HepG2 (cell line): Measurements from ENCODE around the gene LMCD1. TPM values are rescaled to one million over a fixed set of nuclear protein-coding genes. Genes with fewer than 3 reads are reported as not detected.

Experiments
- ARNT ChIP-seq: fragments of 450-650 bp; IDR thresholded peaks from 2 replicates; pipeline ENCODE4 v1.6.1; 2017
- HDAC6 ChIP-seq: fragments of 200-600 bp; sonication (generic); IDR thresholded peaks from 2 replicates; pipeline ENCODE4 v1.7.0; 2017; ENCODE audit warnings: mild to moderate bottlenecking, antibody characterized with exemption, low read length, low read depth
- KLF11 ChIP-seq: IDR thresholded peaks from 2 replicates; pipeline ENCODE4 v1.6.1; 2016; ENCODE audit warnings: missing compliant biosample characterization
- MED1 ChIP-seq: sonication (generic); formaldehyde crosslinking; IDR thresholded peaks from 2 replicates; pipeline ENCODE4 v1.4.0; 2020; ENCODE audit warnings: missing genetic modification reagents
- MZF1 ChIP-seq: sonication (generic); formaldehyde crosslinking; IDR thresholded peaks from 2 replicates; pipeline ENCODE4 v1.8.1; 2023; ENCODE audit warnings: mild to moderate bottlenecking, missing genetic modification reagents, borderline replicate concordance
- NAIF1 ChIP-seq: sonication (generic); formaldehyde crosslinking; IDR thresholded peaks from 2 replicates; pipeline ENCODE4 v1.5.0; 2020; ENCODE audit warnings: mild to moderate bottlenecking, missing genetic modification reagents, borderline replicate concordance
- PHF5A ChIP-seq: IDR thresholded peaks from one replicate; pipeline ENCODE4 v1.6.1; 2018; ENCODE audit warnings: low read depth, missing genetic modification reagents; ENCODE audit not compliant: unreplicated experiment
- SP2 ChIP-seq: sonication (generic); formaldehyde crosslinking; IDR thresholded peaks from 2 replicates; pipeline ENCODE4 v1.5.1; 2020; ENCODE audit warnings: mild to moderate bottlenecking, missing genetic modification reagents
- ZNF17 ChIP-seq: sonication (generic); formaldehyde crosslinking; IDR thresholded peaks from 2 replicates; pipeline ENCODE4 v1.5.0; 2020; ENCODE audit warnings: mild to moderate bottlenecking, missing genetic modification reagents
- ZNF326 ChIP-seq: sonication (generic); formaldehyde crosslinking; IDR thresholded peaks from 2 replicates; pipeline ENCODE4 v1.4.0; 2020; ENCODE audit warnings: missing genetic modification reagents, borderline replicate concordance
- ZNF563 ChIP-seq: sonication (generic); formaldehyde crosslinking; IDR thresholded peaks from 2 replicates; pipeline ENCODE4 v1.8.0; 2022; ENCODE audit warnings: mild to moderate bottlenecking, moderate library complexity, missing genetic modification reagents
- ZNF883 ChIP-seq: sonication (generic); formaldehyde crosslinking; IDR thresholded peaks from 2 replicates; pipeline ENCODE4 v1.5.1; 2020; ENCODE audit warnings: mild to moderate bottlenecking, missing genetic modification reagents; ENCODE audit errors: not compliant biosample characterization
- polyA plus RNA-seq, 8 experiments: library from polyadenylated mRNA; depleted of rRNA in 3 of 8; stranded (reverse) in 7 of 8; unstranded in 1 of 8; fragments of >200 nt; fragmentation: Illumina TruSeq in 4 of 8; extraction: Trizol in 4 of 8; gene quantifications; 2 replicates each; pipeline versions ENCODE4 v1.2.1 to v1.2.3, GENCODE V29; 2011 to 2016; ENCODE audit warnings: low read depth in 4 of 8, missing spikeins in 1 of 8, mixed read lengths in 1 of 8; ENCODE audit not compliant: insufficient read depth in 1 of 8
- total RNA-seq, 5 experiments: library from RNA; depleted of rRNA; stranded (reverse); fragments of >200 nt; fragmentation: Illumina TruSeq; extraction: Trizol; gene quantifications; 2 replicates each; pipeline ENCODE4 v1.2.3, GENCODE V29; 2016; ENCODE audit warnings: low read depth in 1 of 5
- TF ChIP-seq, protein P1 (sequence below): sonication (generic); formaldehyde crosslinking; IDR thresholded peaks from 2 replicates; pipeline ENCODE4 v1.4.0; 2020; ENCODE audit warnings: mild to moderate bottlenecking, missing genetic modification reagents
- TF ChIP-seq, protein P2 (sequence below): sonication (generic); formaldehyde crosslinking; IDR thresholded peaks from 2 replicates; pipeline ENCODE4 v1.4.0; 2020; ENCODE audit warnings: low read depth, missing genetic modification reagents
- TF ChIP-seq, protein P3 (sequence below): sonication (generic); formaldehyde crosslinking; IDR thresholded peaks from 2 replicates; pipeline ENCODE4 v1.8.1; 2023; ENCODE audit warnings: mild to moderate bottlenecking, inconsistent platforms, moderate library complexity, missing genetic modification reagents, borderline replicate concordance
- TF ChIP-seq, protein P4 (sequence below): sonication (generic); formaldehyde crosslinking; conservative IDR thresholded peaks from 2 replicates; pipeline ENCODE4 v1.4.0; 2020; ENCODE audit warnings: missing genetic modification reagents
- TF ChIP-seq, protein P5 (sequence below), 2 experiments: fragments of 450-650 bp in 1 of 2; sonication (generic) in 1 of 2; formaldehyde crosslinking; IDR thresholded peaks; 2 replicates each; pipeline versions ENCODE4 v1.5.0 to v1.8.0; 2020 to 2022; ENCODE audit warnings: mild to moderate bottlenecking in 1 of 2, missing genetic modification reagents in 1 of 2
- TF ChIP-seq, protein P6 (sequence below), 2 experiments: sonication (generic) in 1 of 2; formaldehyde crosslinking in 1 of 2; IDR thresholded peaks; 2 replicates each; pipeline versions ENCODE4 v1.5.1 to v1.6.1; 2011 to 2020; ENCODE audit warnings: borderline replicate concordance in 1 of 2, low read depth in 1 of 2, low read length in 1 of 2, mild to moderate bottlenecking in 1 of 2, missing genetic modification reagents in 1 of 2, moderate library complexity in 1 of 2

LMCD1 gene
- total and polyA plus RNA-seq, 2 of the 13 experiments (the other 11 are each of a cell fraction or from before 2014, with no cell fraction given), result 6.2 to 7.1 TPM

DNA sequence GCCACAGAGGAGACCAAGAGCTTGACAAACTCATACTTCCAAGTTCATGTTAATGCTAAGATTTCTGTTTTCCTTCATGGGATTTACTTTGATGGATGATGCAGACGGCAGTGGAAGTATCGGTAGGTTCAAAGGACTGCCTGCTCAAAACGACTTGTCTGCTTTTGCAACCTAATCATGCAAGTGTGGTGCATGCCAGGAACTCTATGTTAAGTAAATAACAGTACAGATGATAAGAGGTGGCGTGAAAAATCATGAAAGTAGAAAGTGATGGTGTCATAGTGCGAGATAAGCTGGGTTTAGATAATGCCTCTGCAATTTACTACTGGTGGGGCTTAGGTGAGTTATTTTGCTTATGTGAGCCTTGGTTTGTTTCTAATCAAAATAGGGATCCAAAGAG is 14.7 kb upstream of the LMCD1 start (continued):
- TF ChIP-seq, protein P1, sequence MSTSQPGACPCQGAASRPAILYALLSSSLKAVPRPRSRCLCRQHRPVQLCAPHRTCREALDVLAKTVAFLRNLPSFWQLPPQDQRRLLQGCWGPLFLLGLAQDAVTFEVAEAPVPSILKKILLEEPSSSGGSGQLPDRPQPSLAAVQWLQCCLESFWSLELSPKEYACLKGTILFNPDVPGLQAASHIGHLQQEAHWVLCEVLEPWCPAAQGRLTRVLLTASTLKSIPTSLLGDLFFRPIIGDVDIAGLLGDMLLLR, result no peak
- TF ChIP-seq MZF1 (CRISPR knock-in tag) (no peak), SP2 (no peak), ZNF17 (CRISPR knock-in tag) (no peak), NAIF1 (CRISPR knock-in tag) (no peak), KLF11 (CRISPR knock-in tag) (0 out of 2 replicates have a peak, but pooled peaks have one; percentile 39), ZNF883 (CRISPR knock-in tag) (no peak), PHF5A (no peak), ZNF563 (no peak), MED1 (peak; percentile 76), ZNF326 (no peak), HDAC6 (no peak), ARNT (no peak)
- TF ChIP-seq, protein P2, sequence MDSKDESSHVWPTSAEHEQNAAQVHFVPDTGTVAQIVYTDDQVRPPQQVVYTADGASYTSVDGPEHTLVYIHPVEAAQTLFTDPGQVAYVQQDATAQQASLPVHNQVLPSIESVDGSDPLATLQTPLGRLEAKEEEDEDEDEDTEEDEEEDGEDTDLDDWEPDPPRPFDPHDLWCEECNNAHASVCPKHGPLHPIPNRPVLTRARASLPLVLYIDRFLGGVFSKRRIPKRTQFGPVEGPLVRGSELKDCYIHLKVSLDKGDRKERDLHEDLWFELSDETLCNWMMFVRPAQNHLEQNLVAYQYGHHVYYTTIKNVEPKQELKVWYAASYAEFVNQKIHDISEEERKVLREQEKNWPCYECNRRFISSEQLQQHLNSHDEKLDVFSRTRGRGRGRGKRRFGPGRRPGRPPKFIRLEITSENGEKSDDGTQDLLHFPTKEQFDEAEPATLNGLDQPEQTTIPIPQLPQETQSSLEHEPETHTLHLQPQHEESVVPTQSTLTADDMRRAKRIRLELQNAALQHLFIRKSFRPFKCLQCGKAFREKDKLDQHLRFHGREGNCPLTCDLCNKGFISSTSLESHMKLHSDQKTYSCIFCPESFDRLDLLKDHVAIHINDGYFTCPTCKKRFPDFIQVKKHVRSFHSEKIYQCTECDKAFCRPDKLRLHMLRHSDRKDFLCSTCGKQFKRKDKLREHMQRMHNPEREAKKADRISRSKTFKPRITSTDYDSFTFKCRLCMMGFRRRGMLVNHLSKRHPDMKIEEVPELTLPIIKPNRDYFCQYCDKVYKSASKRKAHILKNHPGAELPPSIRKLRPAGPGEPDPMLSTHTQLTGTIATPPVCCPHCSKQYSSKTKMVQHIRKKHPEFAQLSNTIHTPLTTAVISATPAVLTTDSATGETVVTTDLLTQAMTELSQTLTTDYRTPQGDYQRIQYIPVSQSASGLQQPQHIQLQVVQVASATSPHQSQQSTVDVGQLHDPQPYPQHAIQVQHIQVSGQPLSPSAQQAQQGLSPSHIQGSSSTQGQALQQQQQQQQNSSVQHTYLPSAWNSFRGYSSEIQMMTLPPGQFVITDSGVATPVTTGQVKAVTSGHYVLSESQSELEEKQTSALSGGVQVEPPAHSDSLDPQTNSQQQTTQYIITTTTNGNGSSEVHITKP (CRISPR knock-in tag), result 0 out of 2 replicates have a peak, but pooled peaks have one; percentile 40
- TF ChIP-seq, protein P3, sequence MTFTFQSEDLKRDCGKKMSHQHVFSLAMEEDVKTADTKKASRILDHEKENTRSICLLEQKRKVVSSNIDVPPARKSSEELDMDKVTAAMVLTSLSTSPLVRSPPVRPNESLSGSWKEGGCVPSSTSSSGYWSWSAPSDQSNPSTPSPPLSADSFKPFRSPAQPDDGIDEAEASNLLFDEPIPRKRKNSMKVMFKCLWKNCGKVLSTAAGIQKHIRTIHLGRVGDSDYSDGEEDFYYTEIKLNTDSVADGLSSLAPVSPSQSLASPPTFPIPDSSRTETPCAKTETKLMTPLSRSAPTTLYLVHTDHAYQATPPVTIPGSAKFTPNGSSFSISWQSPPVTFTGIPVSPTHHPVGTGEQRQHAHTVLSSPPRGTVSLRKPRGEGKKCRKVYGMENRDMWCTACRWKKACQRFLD, result no peak
- TF ChIP-seq, protein P4, sequence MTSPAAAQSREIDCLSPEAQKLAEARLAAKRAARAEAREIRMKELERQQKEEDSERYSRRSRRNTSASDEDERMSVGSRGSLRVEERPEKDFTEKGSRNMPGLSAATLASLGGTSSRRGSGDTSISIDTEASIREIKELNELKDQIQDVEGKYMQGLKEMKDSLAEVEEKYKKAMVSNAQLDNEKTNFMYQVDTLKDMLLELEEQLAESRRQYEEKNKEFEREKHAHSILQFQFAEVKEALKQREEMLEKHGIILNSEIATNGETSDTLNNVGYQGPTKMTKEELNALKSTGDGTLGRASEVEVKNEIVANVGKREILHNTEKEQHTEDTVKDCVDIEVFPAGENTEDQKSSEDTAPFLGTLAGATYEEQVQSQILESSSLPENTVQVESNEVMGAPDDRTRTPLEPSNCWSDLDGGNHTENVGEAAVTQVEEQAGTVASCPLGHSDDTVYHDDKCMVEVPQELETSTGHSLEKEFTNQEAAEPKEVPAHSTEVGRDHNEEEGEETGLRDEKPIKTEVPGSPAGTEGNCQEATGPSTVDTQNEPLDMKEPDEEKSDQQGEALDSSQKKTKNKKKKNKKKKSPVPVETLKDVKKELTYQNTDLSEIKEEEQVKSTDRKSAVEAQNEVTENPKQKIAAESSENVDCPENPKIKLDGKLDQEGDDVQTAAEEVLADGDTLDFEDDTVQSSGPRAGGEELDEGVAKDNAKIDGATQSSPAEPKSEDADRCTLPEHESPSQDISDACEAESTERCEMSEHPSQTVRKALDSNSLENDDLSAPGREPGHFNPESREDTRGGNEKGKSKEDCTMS (CRISPR knock-in tag), result no peak
- TF ChIP-seq, protein P5, sequence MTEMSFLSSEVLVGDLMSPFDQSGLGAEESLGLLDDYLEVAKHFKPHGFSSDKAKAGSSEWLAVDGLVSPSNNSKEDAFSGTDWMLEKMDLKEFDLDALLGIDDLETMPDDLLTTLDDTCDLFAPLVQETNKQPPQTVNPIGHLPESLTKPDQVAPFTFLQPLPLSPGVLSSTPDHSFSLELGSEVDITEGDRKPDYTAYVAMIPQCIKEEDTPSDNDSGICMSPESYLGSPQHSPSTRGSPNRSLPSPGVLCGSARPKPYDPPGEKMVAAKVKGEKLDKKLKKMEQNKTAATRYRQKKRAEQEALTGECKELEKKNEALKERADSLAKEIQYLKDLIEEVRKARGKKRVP (CRISPR knock-in tag; IDR thresholded peaks at IDR 0.05), result peak in 1 of 2 experiments; percentile 78; a peak in 2 of 4 replicates
- TF ChIP-seq, protein P6, sequence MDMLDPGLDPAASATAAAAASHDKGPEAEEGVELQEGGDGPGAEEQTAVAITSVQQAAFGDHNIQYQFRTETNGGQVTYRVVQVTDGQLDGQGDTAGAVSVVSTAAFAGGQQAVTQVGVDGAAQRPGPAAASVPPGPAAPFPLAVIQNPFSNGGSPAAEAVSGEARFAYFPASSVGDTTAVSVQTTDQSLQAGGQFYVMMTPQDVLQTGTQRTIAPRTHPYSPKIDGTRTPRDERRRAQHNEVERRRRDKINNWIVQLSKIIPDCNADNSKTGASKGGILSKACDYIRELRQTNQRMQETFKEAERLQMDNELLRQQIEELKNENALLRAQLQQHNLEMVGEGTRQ (IDR thresholded peaks at IDR 0.05; ENCODE audit: low read depth, low read length), result no peak
- TF ChIP-seq, protein P6 (CRISPR knock-in tag; IDR thresholded peaks at IDR 0.05; ENCODE audit: borderline replicate concordance), result no peak
